Renal pelvis (tissue), 12 donors: ENCODE results near the gene RELL2. TPM values are rescaled to one million over a fixed set of nuclear protein-coding genes. Genes with fewer than 3 reads are reported as not detected.
"Not testable (repeated sequence)": the region's sequence is repeated elsewhere in the genome, so short reads cannot be mapped to it uniquely, and the experiment has no call there.

ENCODE experiments used
- DNase-seq: peaks from one replicate; pipeline ENCODE4 v3.0.0-alpha.2; 2013
- long read RNA-seq, 16 experiments: transcript quantifications; one replicate each; lab custom pipeline, GENCODE V29; 2026
- polyA plus RNA-seq, 3 donors: library from polyadenylated mRNA; unstranded; fragments of 120-200 nt; gene quantifications; one replicate each; pipeline ENCODE4 v1.2.1, GENCODE V29; 2013; ENCODE audit not compliant: insufficient read length in 3 of 3

RELL2 gene
- polyA plus RNA-seq, result 1 to 10 TPM; 1.2 to 1.8 (median 1.4) TPM
- long read RNA-seq, donor 1, result 0 reads
- long read RNA-seq, donor 2, result 0 reads
- long read RNA-seq, donor 3, partial matches to known transcripts, result 5 of 6 reads
- long read RNA-seq, donor 3, other reads (novel, unspliced or antisense), result 0 of 6 reads
- long read RNA-seq, donor 4, result 0 reads
- long read RNA-seq, donor 5, result 0 reads
- long read RNA-seq, donor 6, result 0 reads
- long read RNA-seq, donor 7, result 0 reads
- long read RNA-seq, donor 8, result 0 reads
- long read RNA-seq, donor 9, partial matches to known transcripts, result 0 of 1 reads
- long read RNA-seq, donor 9, other reads (novel, unspliced or antisense), result 0 of 1 reads
- long read RNA-seq, donor 10, partial matches to known transcripts, result 0 of 1 reads
- long read RNA-seq, donor 10, other reads (novel, unspliced or antisense), result 0 of 1 reads
- long read RNA-seq, donor 11, result 0 reads
- long read RNA-seq, donor 12, partial matches to known transcripts, result 0 of 1 reads
- long read RNA-seq, donor 12, other reads (novel, unspliced or antisense), result 0 of 1 reads
- long read RNA-seq, donor 13, result 0 reads
- long read RNA-seq, donor 14, result 0 reads
- long read RNA-seq, donor 15, result 0 reads
- long read RNA-seq, donor 16, partial matches to known transcripts, result 0 of 2 reads
- long read RNA-seq, donor 16, other reads (novel, unspliced or antisense), result 0 of 2 reads

GRCh38 chr5:141636413-141637122 lies at the start of gene RELL2, which contains the start of gene HDAC3:
RELL2 (plus strand) TSS chr5:141636997; CDS start chr5:141638226, 1,229 bp downstream.
HDAC3 (minus strand) TSS chr5:141636849; CDS start chr5:141636790, 59 bp downstream.
- DNase-seq, result peak; percentile 89

- no peak for DNase-seq
Measured at GRCh38 chr5:141590127-141590526, 46.7 kb upstream of the RELL2 start.

- DNase-seq, result no peak
Measured at GRCh38 chr5:141596867-141597266, 39.9 kb upstream of the RELL2 start.

DNA sequence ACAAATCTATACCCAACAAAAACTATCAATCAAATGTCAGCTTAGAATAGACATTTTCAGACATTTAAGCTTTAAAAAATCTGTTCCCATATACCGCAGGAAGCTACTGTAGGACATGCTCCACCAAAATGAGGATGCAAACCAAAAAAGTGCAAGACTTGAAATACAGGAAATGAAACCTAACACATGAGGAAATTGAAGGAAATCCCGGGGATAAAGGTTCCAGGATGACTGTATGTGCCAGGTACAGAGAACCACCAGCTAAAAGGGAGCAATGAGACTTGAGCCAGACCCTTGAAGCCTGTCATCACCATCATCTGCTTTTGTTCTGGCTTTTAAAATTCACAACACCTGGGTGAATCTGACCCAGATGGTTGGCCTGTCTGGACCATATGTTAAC lies 39.4 kb upstream of the RELL2 start:
- DNase-seq, result no peak

DNA sequence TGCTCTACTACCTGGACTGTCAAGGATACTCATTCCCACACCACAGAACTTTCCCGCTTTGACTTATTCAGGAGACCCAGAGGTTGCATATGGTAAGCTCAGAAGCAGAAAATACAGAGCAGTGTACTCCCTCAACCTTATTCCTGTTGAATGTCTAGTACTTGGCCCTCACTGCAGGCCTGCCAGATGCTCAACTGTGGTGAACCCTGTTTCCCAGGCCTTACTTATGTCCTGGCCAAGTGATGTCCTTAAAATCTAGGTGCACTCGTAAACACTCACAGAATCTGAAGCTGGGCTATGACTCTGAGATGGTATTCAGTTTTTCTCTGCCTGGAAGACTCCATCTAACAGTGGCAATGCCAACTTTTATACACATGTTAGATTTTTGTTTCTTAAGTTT lies 39.0 kb upstream of the RELL2 start:
- DNase-seq, result no peak

DNA sequence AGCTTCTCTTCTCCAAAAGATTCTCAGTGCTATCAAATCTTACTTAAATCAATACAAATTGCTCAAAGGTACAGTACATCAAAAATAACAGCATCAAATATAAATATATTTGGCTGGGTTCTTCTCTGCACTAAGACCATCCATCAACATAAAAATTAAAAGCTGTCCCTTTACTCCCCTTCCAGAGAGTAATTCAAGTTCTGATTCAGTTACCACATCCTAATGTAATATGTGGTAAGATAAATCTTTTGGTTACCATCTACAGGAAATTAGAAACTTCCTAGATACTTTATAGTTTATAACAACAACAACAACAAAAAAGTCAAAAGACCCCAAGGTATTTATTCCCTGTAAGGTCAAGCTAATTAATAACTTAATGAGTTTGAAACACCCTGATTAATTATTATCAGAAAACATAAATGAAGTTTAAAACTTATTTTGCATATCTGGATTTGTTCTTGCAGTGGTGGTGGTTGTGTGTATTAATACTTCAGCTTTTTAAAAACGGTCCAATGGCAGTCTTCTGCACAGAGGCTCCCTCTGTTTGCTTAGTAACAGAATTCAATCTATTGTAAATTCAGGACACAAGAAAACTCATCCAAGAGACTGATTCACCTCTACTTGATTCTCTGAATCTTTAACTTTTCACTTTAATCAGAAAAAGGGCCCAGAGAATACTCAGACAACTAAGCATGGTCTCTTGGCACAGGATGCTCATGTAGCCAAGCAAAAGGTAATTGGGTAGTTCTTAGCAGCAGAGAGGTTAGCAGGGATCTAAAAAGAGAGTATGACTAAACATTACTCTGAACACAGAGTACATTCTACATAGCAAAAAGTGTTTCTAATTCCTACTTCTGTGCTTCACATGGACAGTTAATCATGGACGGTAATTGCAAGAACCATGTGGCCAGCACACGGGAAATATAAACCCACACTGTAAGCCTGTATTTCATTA lies 38.1 kb upstream of the RELL2 start:
- no peak for DNase-seq

DNA sequence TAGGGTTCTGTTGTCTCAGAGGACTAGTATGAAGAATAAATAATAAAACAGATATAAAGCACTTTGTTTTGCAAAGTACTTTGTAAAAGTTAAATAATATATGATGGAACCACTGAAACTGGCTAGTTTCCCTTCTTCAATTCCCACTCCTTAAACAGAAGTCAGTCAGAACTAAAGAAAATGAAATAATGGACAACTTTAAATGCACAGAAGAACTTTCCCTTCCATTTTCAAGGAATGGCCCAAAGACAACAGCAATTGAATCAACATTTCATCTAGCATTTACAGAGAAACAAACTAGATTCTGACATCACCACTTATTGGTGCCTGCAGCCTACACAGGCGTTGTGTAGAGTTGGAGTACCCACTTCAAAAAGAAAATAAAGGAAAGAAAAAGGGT lies 34.2 kb upstream of the RELL2 start:
- DNase-seq, result no peak

GRCh38 chr5:141603923-141604717 lies 32.7 kb upstream of the RELL2 start:
- DNase-seq, result peak; percentile 20

DNA sequence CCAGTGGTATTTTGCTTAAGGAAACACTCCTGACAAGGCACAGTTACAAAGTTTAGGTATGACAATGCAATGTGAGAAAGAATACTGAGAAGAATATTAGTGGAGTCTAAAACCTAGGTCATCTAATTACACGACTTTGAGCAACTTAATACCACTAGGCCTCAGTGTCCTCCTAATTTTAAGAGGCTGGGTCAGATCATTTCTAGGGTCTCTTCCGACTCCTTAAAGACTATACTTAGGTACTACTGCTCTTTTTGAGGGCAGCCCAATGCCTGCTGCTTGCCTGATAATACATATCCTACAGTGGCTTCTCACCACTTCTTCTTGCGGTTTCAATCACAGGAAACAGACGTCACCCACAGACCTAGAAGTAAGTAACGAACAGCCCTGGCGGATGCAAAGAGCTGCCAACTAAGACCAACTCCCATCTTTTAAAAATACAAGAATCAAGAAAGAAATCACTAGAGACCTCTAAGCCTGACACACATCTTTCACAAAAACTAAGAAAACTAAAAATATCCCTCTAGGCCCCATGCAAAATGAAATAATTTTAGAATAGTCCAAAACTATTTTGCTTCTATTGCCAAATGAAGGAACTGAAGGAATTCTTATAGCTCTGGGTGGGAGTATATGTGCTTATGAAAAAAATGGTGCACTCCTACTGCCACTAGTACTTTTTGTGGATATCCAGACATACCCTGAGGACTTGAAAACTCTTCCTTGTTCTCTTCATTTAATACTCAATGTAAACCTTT lies 31.1 kb upstream of the RELL2 start:
- no peak for DNase-seq

- DNase-seq, result no peak
Measured at GRCh38 chr5:141608046-141608445, 28.8 kb upstream of the RELL2 start.

- DNase-seq, result peak; percentile 12
Measured at GRCh38 chr5:141608557-141608956, 28.2 kb upstream of the RELL2 start.

GRCh38 chr5:141609044-141609443 lies 27.8 kb upstream of the RELL2 start:
- no peak for DNase-seq

GRCh38 chr5:141609921-141610320 lies 26.9 kb upstream of the RELL2 start:
- DNase-seq, result not testable (repeated sequence)

GRCh38 chr5:141611289-141611688 lies 25.5 kb upstream of the RELL2 start:
- no peak for DNase-seq

DNA sequence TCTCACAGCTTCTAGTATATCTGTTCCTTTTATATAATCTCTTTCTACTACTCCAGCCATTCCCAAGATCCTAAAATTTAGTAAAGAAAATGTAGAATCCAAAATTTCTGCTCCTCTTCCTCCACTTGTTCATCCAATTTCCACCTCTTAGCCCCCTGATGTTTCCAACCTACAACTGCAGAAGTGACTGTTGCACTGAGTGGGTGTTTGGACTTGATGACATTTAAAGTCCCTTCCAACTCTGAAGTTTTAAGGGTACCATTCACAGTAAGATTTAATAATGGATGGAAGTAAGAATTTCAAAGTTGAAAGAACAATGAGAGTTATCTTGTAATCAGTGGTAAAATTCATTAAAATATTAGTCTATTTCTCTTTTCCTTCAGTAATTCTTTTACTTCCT lies 23.5 kb upstream of the RELL2 start:
- no peak for DNase-seq

DNA sequence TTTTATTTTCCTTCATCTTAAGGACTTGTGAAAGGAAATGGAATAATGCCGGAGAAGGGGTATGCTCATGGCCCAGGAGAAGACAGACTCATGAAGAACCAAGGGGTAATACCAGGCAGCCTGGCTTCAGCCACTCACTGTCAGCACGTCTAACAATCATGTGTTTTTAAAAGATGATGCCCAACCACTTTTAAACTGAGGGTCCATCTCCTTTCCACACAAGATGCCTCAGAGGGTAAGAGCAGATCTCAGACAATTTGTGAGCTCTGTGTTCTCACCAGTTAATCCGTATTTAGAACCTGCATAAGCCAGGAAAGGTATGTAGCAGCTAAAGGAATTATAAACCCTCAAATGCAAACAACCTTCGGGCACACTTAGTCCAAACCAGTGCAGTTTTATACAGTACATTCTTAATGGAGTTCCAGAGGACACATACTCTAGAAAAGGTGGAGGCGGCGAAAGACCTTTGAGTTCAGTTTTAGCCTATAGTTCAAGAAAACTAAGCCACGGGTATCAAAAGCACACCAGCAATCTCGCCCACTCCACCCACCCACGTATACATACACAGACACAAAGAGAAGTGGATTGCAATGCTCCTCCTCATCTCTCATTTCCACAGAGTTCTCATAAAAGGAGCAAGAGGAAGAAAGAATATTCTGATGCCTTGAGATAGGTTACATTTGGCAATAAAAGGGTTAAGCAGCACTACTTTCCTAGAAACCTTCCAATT lies 20.6 kb upstream of the RELL2 start:
- no peak for DNase-seq

- no peak for DNase-seq
Measured at GRCh38 chr5:141617128-141617527, 19.7 kb upstream of the RELL2 start.

DNA sequence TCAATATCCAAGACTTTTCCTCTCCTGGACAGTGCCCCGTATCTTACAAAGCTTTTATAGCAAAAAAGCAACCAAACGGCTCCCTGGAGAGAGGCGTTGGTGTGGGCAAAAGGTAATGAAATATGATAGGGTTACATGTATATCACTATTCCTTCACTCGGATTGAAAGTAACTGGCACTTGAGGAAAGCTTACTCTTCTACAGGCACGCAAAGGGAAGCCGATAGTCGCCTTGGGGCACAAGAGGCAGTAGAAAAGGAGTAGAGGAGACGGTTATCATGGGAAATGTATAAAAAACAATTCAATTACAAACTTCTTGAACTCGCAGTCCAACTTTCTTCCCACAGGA lies 19.1 kb upstream of the RELL2 start:
- no peak for DNase-seq
